HCT116 (cell line): ENCODE results near the gene CRHR1. TPM values are rescaled to one million over a fixed set of nuclear protein-coding genes. Genes with fewer than 3 reads are reported as not detected.

Source experiments
- ATAC-seq: fragments of 200-7000 bp; cut with Tn5 transposase; 2 replicates; pipeline ENCODE4 v1.9.1; 2020; ENCODE audit warnings: mild to moderate bottlenecking, moderate library complexity
- BruUV-seq: library from RNA; stranded (reverse); fragments of 400-500 nt; replicated peaks from 2 replicates; lab custom pipeline; 2021; lab: Mats Ljungman, UMichigan
- CTCF ChIA-PET: fragments of 300-600 bp; sonication (Branson Sonifier 250); formaldehyde crosslinking; loops from one replicate; lab custom pipeline; 2021; ENCODE audit warnings: antibody characterized with exemption; lab: Charles Lee
- POLR2A ChIA-PET: fragments of 300-600, 350-600 bp; sonication (Branson Sonifier 250); formaldehyde crosslinking; loops from one replicate; lab custom pipeline; 2021; ENCODE audit warnings: antibody characterized with exemption; lab: Charles Lee
- RAD21 ChIA-PET, 2 experiments: fragments of 300-600 bp; sonication (Branson Sonifier 250); formaldehyde crosslinking; loops; one replicate each; lab custom pipeline; 2023; ENCODE audit warnings: low total read pairs in 2 of 2; ENCODE audit not compliant: uncharacterized antibody in 2 of 2, unreplicated experiment in 2 of 2, low non-redundant PET in 1 of 2; lab: Charles Lee
- DNase-seq: peaks from one replicate; pipeline ENCODE4 v3.0.0-alpha.2; 2010; ENCODE audit warnings: low read depth, low spot score
- H2AFZ ChIP-seq: fragments of 200-600 bp; shearing (Covaris generic), sonication (generic); 2 replicates; pipeline ENCODE4 v1.6.1; 2017; ENCODE audit warnings: low read depth, mixed run types, mixed read lengths, antibody characterized with exemption, low read length; ENCODE audit not compliant: poor library complexity, severe bottlenecking
- H3K27ac ChIP-seq: 2 replicates; pipeline ENCODE4 v1.5.1; 2012; ENCODE audit warnings: low read depth, low read length
- H3K27me3 ChIP-seq: fragments of 200-600 bp; sonication (generic); 2 replicates; pipeline ENCODE4 v1.6.1; 2016; ENCODE audit warnings: mixed run types, low read length, mixed read lengths; ENCODE audit not compliant: insufficient read depth
- H3K36me3 ChIP-seq, 2 experiments: fragments of 200-500 bp in 1 of 2; fragments of 200-600 bp in 1 of 2; sonication (Bioruptor generic) in 1 of 2; sonication (generic) in 1 of 2; 2 replicates each; pipeline versions ENCODE4 v1.5.1 to v1.6.1; 2014 to 2016; ENCODE audit warnings: low read length in 2 of 2, inconsistent platforms in 1 of 2, mixed read lengths in 1 of 2, mixed run types in 1 of 2; ENCODE audit not compliant: insufficient read depth in 2 of 2, control insufficient read depth in 1 of 2
- H3K4me1 ChIP-seq, 2 experiments: fragments of 200-600 bp in 1 of 2; sonication (generic) in 1 of 2; 2 replicates each; pipeline versions ENCODE4 v1.5.1 to v1.6.1; 2012 to 2017; ENCODE audit warnings: low read length in 2 of 2, inconsistent platforms in 1 of 2, mild to moderate bottlenecking in 1 of 2, mixed read lengths in 1 of 2, mixed run types in 1 of 2, moderate library complexity in 1 of 2; ENCODE audit not compliant: insufficient read depth in 2 of 2, control insufficient read depth in 1 of 2
- H3K4me2 ChIP-seq: fragments of 200-600 bp; sonication (generic); 2 replicates; pipeline ENCODE4 v1.6.1; 2017; ENCODE audit warnings: mixed run types, low read length, mixed read lengths
- H3K4me3 ChIP-seq, 2 experiments: fragments of 200-600 bp in 1 of 2; sonication (generic) in 1 of 2; replicated peaks in 1 of 2; 2 replicates each; pipeline ENCODE4 v1.5.1; 2011 to 2016; ENCODE audit warnings: low read length in 2 of 2, control low read depth in 1 of 2, low read depth in 1 of 2, mild to moderate bottlenecking in 1 of 2, mixed read lengths in 1 of 2, mixed run types in 1 of 2
- H3K79me2 ChIP-seq: fragments of 200-600 bp; sonication (generic); 2 replicates; pipeline ENCODE4 v1.6.1; 2017; ENCODE audit warnings: mild to moderate bottlenecking, mixed run types, low read length, moderate library complexity, mixed read lengths; ENCODE audit not compliant: insufficient read depth
- H3K9ac ChIP-seq: fragments of 200-600 bp; sonication (generic); 2 replicates; pipeline ENCODE4 v1.6.1; 2016; ENCODE audit warnings: low read length, mixed read lengths
- H3K9me2 ChIP-seq: fragments of 200-600 bp; sonication (generic), shearing (Covaris generic); 2 replicates; pipeline ENCODE4 v1.6.1; 2017; ENCODE audit warnings: mixed run types, mild to moderate bottlenecking, moderate library complexity; ENCODE audit not compliant: insufficient read depth
- H3K9me3 ChIP-seq, 2 experiments: fragments of 200-500 bp in 1 of 2; fragments of 200-600 bp in 1 of 2; sonication (Bioruptor generic) in 1 of 2; sonication (generic) in 1 of 2; 2 replicates each; pipeline ENCODE4 v1.6.1; 2014 to 2017; ENCODE audit warnings: low read length in 2 of 2, mixed read lengths in 2 of 2, inconsistent platforms in 1 of 2, low read depth in 1 of 2, mild to moderate bottlenecking in 1 of 2, mixed run types in 1 of 2, moderate library complexity in 1 of 2; ENCODE audit not compliant: control insufficient read depth in 1 of 2, insufficient read depth in 1 of 2
- H4K20me1 ChIP-seq: fragments of 200-600 bp; sonication (generic), shearing (Covaris generic); 2 replicates; pipeline ENCODE4 v1.6.1; 2017; ENCODE audit warnings: mixed run types, mild to moderate bottlenecking, moderate library complexity; ENCODE audit not compliant: insufficient read depth
- ATF3 ChIP-seq: IDR thresholded peaks from 2 replicates; pipeline ENCODE4 v1.6.1; 2012
- CBX3 ChIP-seq: IDR thresholded peaks from 2 replicates; pipeline ENCODE4 v1.6.1; 2012; ENCODE audit warnings: low read depth
- CEBPB ChIP-seq: IDR thresholded peaks from 2 replicates; pipeline ENCODE4 v1.6.1; 2012; ENCODE audit warnings: low read depth
- CTCF ChIP-seq, 3 experiments: fragments of 200-600 bp in 1 of 3; sonication (generic) in 1 of 3; IDR thresholded peaks in 2 of 3; conservative IDR thresholded peaks in 1 of 3; 2 replicates each; pipeline ENCODE4 v1.5.1; 2012 to 2017; ENCODE audit warnings: low read depth in 2 of 3, low read length in 2 of 3, antibody characterized with exemption in 1 of 3, borderline replicate concordance in 1 of 3, control low read depth in 1 of 3, mild to moderate bottlenecking in 1 of 3, mixed read lengths in 1 of 3, mixed run types in 1 of 3, moderate library complexity in 1 of 3; ENCODE audit not compliant: insufficient read depth in 1 of 3
- EGR1 ChIP-seq: IDR thresholded peaks from 2 replicates; pipeline ENCODE4 v1.6.1; 2012; ENCODE audit warnings: low read depth
- ELF1 ChIP-seq: IDR thresholded peaks from 2 replicates; pipeline ENCODE4 v1.6.1; 2012; ENCODE audit warnings: low read depth, borderline replicate concordance
- EZH2 ChIP-seq: fragments of 200-600 bp; sonication (generic); IDR thresholded peaks from 2 replicates; pipeline ENCODE4 v1.6.1; 2017; ENCODE audit warnings: antibody characterized with exemption, mixed run types
- EZH2phosphoT487 ChIP-seq: fragments of 200-600 bp; IDR thresholded peaks from 2 replicates; pipeline ENCODE4 v1.6.1; 2018; ENCODE audit warnings: antibody characterized with exemption, borderline replicate concordance
- FOSL1 ChIP-seq: IDR thresholded peaks from 2 replicates; pipeline ENCODE4 v1.6.1; 2012; ENCODE audit warnings: low read depth
- JUND ChIP-seq: IDR thresholded peaks from 2 replicates; pipeline ENCODE4 v1.6.1; 2012
- POLR2AphosphoS5 ChIP-seq: IDR thresholded peaks from 2 replicates; pipeline ENCODE4 v1.6.1; 2011; ENCODE audit warnings: mild to moderate bottlenecking, low read depth, low read length, moderate library complexity
- RAD21 ChIP-seq: IDR thresholded peaks from 2 replicates; pipeline ENCODE4 v1.6.1; 2012; ENCODE audit warnings: low read depth, mild to moderate bottlenecking
- REST ChIP-seq: IDR thresholded peaks from 2 replicates; pipeline ENCODE4 v1.6.1; 2012; ENCODE audit warnings: low read depth
- SIN3A ChIP-seq: IDR thresholded peaks from 2 replicates; pipeline ENCODE4 v1.6.1; 2012; ENCODE audit warnings: low read depth
- SP1 ChIP-seq: IDR thresholded peaks from 2 replicates; pipeline ENCODE4 v1.6.1; 2012; ENCODE audit warnings: low read depth
- SRF ChIP-seq: IDR thresholded peaks from 2 replicates; pipeline ENCODE4 v1.6.1; 2012; ENCODE audit warnings: low read depth
- TCF7L2 ChIP-seq: IDR thresholded peaks from 2 replicates; pipeline ENCODE4 v1.7.0; 2011; ENCODE audit warnings: borderline replicate concordance, inconsistent platforms; ENCODE audit not compliant: insufficient read depth, insufficient read length; ENCODE audit errors: extremely low read depth
- YY1 ChIP-seq: IDR thresholded peaks from 2 replicates; pipeline ENCODE4 v1.6.1; 2011; ENCODE audit warnings: low read length, low read depth, moderate library complexity, mild to moderate bottlenecking; ENCODE audit not compliant: insufficient replicate concordance; ENCODE audit errors: extremely low read depth
- ZBTB33 ChIP-seq: IDR thresholded peaks from 2 replicates; pipeline ENCODE4 v1.6.1; 2011; ENCODE audit warnings: mild to moderate bottlenecking, low read length, moderate library complexity; ENCODE audit not compliant: insufficient replicate concordance; ENCODE audit errors: extremely low read depth
- ZFX ChIP-seq: fragments of 450-650 bp; IDR thresholded peaks from 2 replicates; pipeline ENCODE4 v1.6.1; 2017
- intact Hi-C: fragments of 100-400 bp; cut with micrococcal nuclease; formaldehyde crosslinking; loops from 2 replicates; pipeline ENCODE4 v1.10.0; 2022
- total RNA-seq: library from RNA; stranded (reverse); gene quantifications from one replicate; pipeline ENCODE4 v1.2.1, GENCODE V29; 2021; ENCODE audit not compliant: unreplicated experiment

Gene CRHR1
- total RNA-seq, 1 experiment from 2014 or later: 0.12 TPM

GRCh38 chr17:45851464-45851863, 67.3 kb downstream of the CRHR1 start:
- no peaks in the 10 kb centered on the region for H4K20me1 ChIP-seq
- H3K9ac ChIP-seq: no peak overlapping the region
- no peak overlapping the region for H2AFZ ChIP-seq
- TF ChIP-seq RAD21 (no peak), FOSL1 (no peak), REST (no peak), EZH2 (no peak), ZFX (no peak), SIN3A (no peak), YY1 (no peak), ATF3 (no peak), CTCF (IDR thresholded peaks at IDR 0.05 in 2 of 3, conservative IDR thresholded peaks at IDR 0.05 in 1 of 3; ENCODE audit: borderline replicate concordance in 1 of 3, insufficient read depth in 1 of 3, low read depth in 2 of 3, low read length in 2 of 3) (no peak), SP1 (no peak), POLR2AphosphoS5 (no peak), EZH2phosphoT487 (no peak), EGR1 (no peak), ZBTB33 (no peak), SRF (no peak), CBX3 (no peak), JUND (no peak), ELF1 (no peak), CEBPB (no peak), TCF7L2 (no peak)
- no peaks in the 10 kb centered on the region for H3K79me2 ChIP-seq
- no peak overlapping the region for H3K27ac ChIP-seq
- H3K4me2 ChIP-seq: no peak overlapping the region
- no peaks in the 10 kb centered on the region for H3K27me3 ChIP-seq
- H3K9me3 ChIP-seq: no peaks in the 10 kb centered on the region
- ATAC-seq: no peak
- no TSS peak for BruUV-seq
- H3K4me3 ChIP-seq: no peak overlapping the region
- no peaks in the 10 kb centered on the region for H3K36me3 ChIP-seq
- peaks cover 0 to 6% of the 10 kb centered on the region in 2 experiments; a peak in 2 of 4 replicates for H3K4me1 ChIP-seq
- CTCF ChIA-PET: interaction anchor here (1.0 to 3.1 kb wide), 9 partner anchors 10 to 462 kb away, joined by 3 to 46 read pairs (median 5); no protein-coding TSS in a partner anchor
- RAD21 ChIA-PET: interaction anchor here (0.8 to 1.1 kb wide), 2 partner anchors 203 to 211 kb away, joined by 3 to 7 read pairs; no protein-coding TSS in a partner anchor
- intact Hi-C loops: loop anchor here (10.0 kb wide), 1 partner anchor 637 kb away; no protein-coding TSS in a partner anchor
- no peak for DNase-seq
- no peaks in the 10 kb centered on the region for H3K9me2 ChIP-seq
- POLR2A ChIA-PET: no interaction called here
